Prostate gland (tissue), 2 donors: ENCODE data around the gene RETREG3. TPM values are rescaled to one million over a fixed set of nuclear protein-coding genes. Genes with fewer than 3 reads are reported as not detected.
A peak's percentile ranks its signal among the peaks of the same experiment; 100 is the strongest.

Experiments used
- DNase-seq: peaks from one replicate; pipeline ENCODE4 v3.0.0-alpha.2; 2019; ENCODE audit warnings: low spot score
- H3K27ac ChIP-seq, 2 donors: fragments of 200-600 bp; sonication (generic); 2 replicates each; pipeline ENCODE4 v1.5.1; 2017 to 2019
- H3K27me3 ChIP-seq: fragments of 200-600 bp; sonication (generic); replicated peaks from 2 replicates; pipeline ENCODE4 v1.5.1; 2019; ENCODE audit not compliant: insufficient read depth
- H3K36me3 ChIP-seq, 2 donors: fragments of 200-600 bp; sonication (generic); 1 replicate in 1 of 2; 2 replicates in 1 of 2; pipeline versions ENCODE4 v1.5.1 to v1.8.1; 2017 to 2019
- H3K4me1 ChIP-seq: fragments of 200-600 bp; sonication (generic); replicated peaks from 2 replicates; pipeline ENCODE4 v1.5.1; 2019
- H3K4me3 ChIP-seq, 2 donors: fragments of 200-600 bp; sonication (generic); 2 replicates each; pipeline ENCODE4 v1.5.1; 2017 to 2019
- H3K9me3 ChIP-seq: fragments of 200-600 bp; sonication (generic); 2 replicates; pipeline ENCODE4 v1.5.1; 2017
- POLR2A ChIP-seq: fragments of 450-650 bp; IDR thresholded peaks from one replicate; pipeline ENCODE4 v1.6.1; 2016; ENCODE audit warnings: antibody characterized with exemption, mild to moderate bottlenecking
- POLR2AphosphoS5 ChIP-seq: sonication (generic); formaldehyde crosslinking; IDR thresholded peaks from one replicate; pipeline ENCODE4 v1.6.1; 2017; ENCODE audit warnings: antibody characterized with exemption
- WGBS: methylation state at CpG from one replicate; pipeline ENCODE4 v1.1.5; 2018; 5-methylcytosine and 5-hydroxymethylcytosine counted together
- intact Hi-C: fragments of 100-400 bp; cut with DNase I; formaldehyde crosslinking; loops from one replicate; pipeline ENCODE4 v1.14.2; 2022
- total RNA-seq, 2 donors: library from RNA; depleted of rRNA; stranded (reverse); fragments of >200 nt; gene quantifications; one replicate each; pipeline ENCODE4 v1.1.0, GENCODE V29; 2016
- TF ChIP-seq, protein P1 (sequence below), 4 experiments: fragments of 200-600 bp in 2 of 4; fragments of 450-650 bp in 2 of 4; sonication (generic) in 2 of 4; IDR thresholded peaks; 1 replicate in 3 of 4; 2 replicates in 1 of 4; pipeline ENCODE4 v1.5.1; 2016 to 2019; ENCODE audit warnings: antibody characterized with exemption in 4 of 4, mild to moderate bottlenecking in 2 of 4, moderate library complexity in 2 of 4

The RETREG3 gene
- total RNA-seq, 2 donors from 2014 or later = 92.8 to 126 TPM

DNA sequence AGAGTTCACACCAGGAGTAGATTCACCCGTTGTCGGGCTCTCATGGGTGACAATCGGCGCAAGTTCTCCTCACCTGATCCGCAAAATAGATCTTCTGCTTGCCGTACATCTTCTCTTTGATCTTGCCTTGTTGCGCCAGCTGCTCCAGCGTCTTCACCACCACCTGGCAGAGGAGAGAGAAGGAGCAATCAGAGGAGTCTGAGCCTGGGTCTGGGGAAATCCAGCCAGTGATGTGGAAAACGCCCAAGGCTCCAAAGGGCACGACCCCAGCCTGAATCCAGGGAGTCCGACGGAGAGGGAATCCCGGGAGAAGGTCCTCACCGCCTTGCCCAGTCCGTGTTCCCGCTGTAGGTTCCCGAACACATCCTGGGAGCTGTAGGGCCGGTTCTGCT, 32.0 kb downstream of the RETREG3 start:
- intact Hi-C loops = no loop called here
- DNase-seq = no peak
- WGBS = 2% methylated on average over 18 of the region's 18 CpGs
- Histone ChIP-seq H3K4me1 (peaks cover 7% of the 10 kb centered on the region), H3K4me3 (peak overlapping the region; percentile 54 to 58), H3K27ac (peak overlapping the region; percentile 83 to 86), H3K36me3 (peaks cover 9 to 15% of the 10 kb centered on the region in 2 donors), H3K9me3 (no peaks in the 10 kb centered on the region), H3K27me3 (no peaks in the 10 kb centered on the region)
- no peak for TF ChIP-seq POLR2AphosphoS5
- TF ChIP-seq, protein P1, sequence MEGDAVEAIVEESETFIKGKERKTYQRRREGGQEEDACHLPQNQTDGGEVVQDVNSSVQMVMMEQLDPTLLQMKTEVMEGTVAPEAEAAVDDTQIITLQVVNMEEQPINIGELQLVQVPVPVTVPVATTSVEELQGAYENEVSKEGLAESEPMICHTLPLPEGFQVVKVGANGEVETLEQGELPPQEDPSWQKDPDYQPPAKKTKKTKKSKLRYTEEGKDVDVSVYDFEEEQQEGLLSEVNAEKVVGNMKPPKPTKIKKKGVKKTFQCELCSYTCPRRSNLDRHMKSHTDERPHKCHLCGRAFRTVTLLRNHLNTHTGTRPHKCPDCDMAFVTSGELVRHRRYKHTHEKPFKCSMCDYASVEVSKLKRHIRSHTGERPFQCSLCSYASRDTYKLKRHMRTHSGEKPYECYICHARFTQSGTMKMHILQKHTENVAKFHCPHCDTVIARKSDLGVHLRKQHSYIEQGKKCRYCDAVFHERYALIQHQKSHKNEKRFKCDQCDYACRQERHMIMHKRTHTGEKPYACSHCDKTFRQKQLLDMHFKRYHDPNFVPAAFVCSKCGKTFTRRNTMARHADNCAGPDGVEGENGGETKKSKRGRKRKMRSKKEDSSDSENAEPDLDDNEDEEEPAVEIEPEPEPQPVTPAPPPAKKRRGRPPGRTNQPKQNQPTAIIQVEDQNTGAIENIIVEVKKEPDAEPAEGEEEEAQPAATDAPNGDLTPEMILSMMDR (IDR thresholded peaks at IDR 0.05) = no peak

DNA sequence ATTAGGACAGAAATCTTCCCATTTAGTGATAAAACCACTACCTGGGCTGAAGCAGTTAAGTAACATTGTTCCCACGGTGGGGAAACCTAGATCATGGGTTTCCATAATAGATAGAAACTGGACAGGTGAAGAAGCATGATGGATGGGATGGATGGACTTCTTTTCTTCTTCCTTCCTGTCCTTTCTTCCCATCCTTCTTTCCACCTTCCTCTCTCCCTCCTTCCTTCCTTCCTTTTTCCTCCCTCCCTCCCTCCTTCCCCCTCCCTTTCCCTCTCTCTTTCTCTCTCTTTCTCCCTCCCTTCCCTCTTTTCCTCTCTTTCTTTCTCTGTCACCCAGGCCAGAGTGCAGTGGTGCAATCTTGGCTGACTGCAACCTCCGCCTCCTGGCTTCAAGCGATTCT, 34.7 kb downstream of the RETREG3 start:
- Histone ChIP-seq H3K36me3 (peaks cover 0 to 8% of the 10 kb centered on the region in 2 donors), H3K4me1 (peaks cover 7% of the 10 kb centered on the region), H3K9me3 (no peaks in the 10 kb centered on the region), H3K27me3 (no peaks in the 10 kb centered on the region), H3K4me3 (no peak overlapping the region), H3K27ac (no peak overlapping the region)
- no peak for DNase-seq
- no peak for TF ChIP-seq POLR2AphosphoS5
- no peak for TF ChIP-seq POLR2A
- TF ChIP-seq, protein P1 (IDR thresholded peaks at IDR 0.05) = no peak
- 88% methylated on average over 3 of the region's 3 CpGs for WGBS
- intact Hi-C loops = no loop called here

DNA sequence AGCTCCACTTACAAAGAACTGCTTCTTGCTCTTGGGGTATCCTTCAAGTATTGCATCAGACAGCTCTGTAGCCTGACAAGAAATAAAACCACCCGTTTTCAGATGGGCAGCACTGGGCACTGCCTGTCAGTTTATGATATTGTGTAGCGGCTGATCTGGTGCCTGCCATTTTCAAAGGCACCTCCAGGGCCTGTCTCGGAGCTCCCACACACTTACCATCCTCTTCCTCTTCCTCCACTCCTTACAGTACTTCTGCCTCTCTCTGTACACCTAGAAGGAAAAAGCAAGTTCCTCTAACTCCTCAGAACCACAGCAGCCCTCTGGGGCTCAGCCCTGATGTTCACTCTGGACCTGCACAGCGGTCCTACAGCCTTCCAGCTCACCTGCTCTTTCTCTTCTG, 36.1 kb downstream of the RETREG3 start:
- no peaks in the 10 kb centered on the region for H3K27me3 ChIP-seq
- H3K36me3 ChIP-seq = peaks cover 0 to 8% of the 10 kb centered on the region in 2 donors
- no peak for TF ChIP-seq POLR2A
- TF ChIP-seq POLR2AphosphoS5 = no peak
- TF ChIP-seq, protein P1 (IDR thresholded peaks at IDR 0.05) = no peak
- 85% methylated on average over 4 of the region's 4 CpGs for WGBS
- H3K27ac ChIP-seq = no peak overlapping the region
- no peak for DNase-seq
- H3K9me3 ChIP-seq = no peaks in the 10 kb centered on the region
- intact Hi-C loops = no loop called here
- no peak overlapping the region for H3K4me3 ChIP-seq
- H3K4me1 ChIP-seq = peaks cover 7% of the 10 kb centered on the region

DNA sequence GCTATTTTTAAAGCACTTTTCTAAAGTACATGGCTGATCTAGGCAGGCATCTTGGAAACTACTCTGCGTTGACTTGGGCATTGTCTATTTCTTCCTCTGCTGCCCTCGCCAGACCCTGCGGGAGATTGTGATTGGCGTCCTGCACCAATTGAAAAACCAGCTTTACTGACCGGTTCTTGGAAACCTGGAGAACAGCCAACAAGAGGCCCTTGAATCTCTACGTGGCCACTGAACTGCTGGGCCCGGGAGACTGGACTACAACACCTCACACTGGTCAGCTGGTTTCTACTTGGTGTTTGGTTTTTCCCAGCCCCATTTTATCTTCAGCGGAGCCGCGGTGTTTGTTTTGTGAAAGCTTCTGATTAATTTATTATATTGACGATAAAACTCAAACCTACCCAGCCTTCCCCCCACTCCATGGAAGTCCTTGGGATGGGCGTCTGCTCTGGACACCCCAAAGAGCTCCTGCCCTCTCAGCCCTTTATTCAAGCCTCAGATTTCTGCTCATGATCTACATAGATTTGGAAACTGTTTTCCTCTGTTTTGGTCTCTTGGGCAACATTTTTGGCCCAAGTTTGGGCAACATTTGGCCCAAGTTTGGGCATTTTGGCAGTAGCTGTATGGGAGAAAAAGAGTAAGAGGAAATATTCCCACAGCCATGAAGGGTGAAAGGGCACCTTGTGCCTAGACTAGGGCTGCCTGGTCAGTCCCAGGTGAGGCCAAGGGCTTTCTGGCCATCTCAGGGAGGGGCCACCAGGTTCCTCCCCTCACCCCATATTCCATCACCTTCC, 37.5 kb downstream of the RETREG3 start:
- no peak for TF ChIP-seq POLR2A
- no peak for TF ChIP-seq POLR2AphosphoS5
- TF ChIP-seq, protein P1 (IDR thresholded peaks at IDR 0.05) = no peak
- no peaks in the 10 kb centered on the region for H3K9me3 ChIP-seq
- H3K27me3 ChIP-seq = no peaks in the 10 kb centered on the region
- H3K4me3 ChIP-seq = no peak overlapping the region
- H3K4me1 ChIP-seq = peaks cover 9% of the 10 kb centered on the region
- H3K27ac ChIP-seq = peak overlapping the region in 1 of 2 donors; percentile 50
- WGBS = 59% methylated on average over 12 of the region's 12 CpGs
- peak; percentile 42 for DNase-seq
- peaks cover 0 to 8% of the 10 kb centered on the region in 2 donors for H3K36me3 ChIP-seq
- intact Hi-C loops = no loop called here
